Ovary (tissue), 9 donors: Measurements from ENCODE around the gene RASGRP4. TPM values are rescaled to one million over a fixed set of nuclear protein-coding genes. Genes with fewer than 3 reads are reported as not detected.
"Not testable (repeated sequence)": the region's sequence is repeated elsewhere in the genome, so short reads cannot be mapped to it uniquely, and the experiment has no call there.

Source experiments
- DNase-seq, 5 donors: peaks; one replicate each; pipeline ENCODE4 v3.0.0-alpha.2; 2019 to 2020
- H3K27ac ChIP-seq, 2 donors: fragments of 200-600 bp; one replicate each; pipeline versions ENCODE4 v1.5.1 to v1.8.0; 2019 to 2022
- H3K27me3 ChIP-seq: fragments of 200-600 bp; one replicate; pipeline ENCODE4 v1.8.0; 2022
- H3K36me3 ChIP-seq: fragments of 200-600 bp; sonication (generic); one replicate; pipeline ENCODE4 v1.5.1; 2019
- H3K4me1 ChIP-seq: one replicate; pipeline ENCODE4 v1.8.1; 2013; ENCODE audit warnings: mild to moderate bottlenecking, moderate library complexity; ENCODE audit not compliant: insufficient read depth
- H3K4me3 ChIP-seq: fragments of 200-600 bp; sonication (generic); one replicate; pipeline ENCODE4 v1.5.1; 2017
- H3K9me3 ChIP-seq, 2 donors: fragments of 200-600 bp in 1 of 2; sonication (generic) in 1 of 2; one replicate each; pipeline versions ENCODE4 v1.5.1 to v1.8.1; 2013 to 2019; ENCODE audit warnings: mild to moderate bottlenecking in 1 of 2, moderate library complexity in 1 of 2
- CTCF ChIP-seq, 3 donors: fragments of 450-650 bp in 2 of 3; fragments of 200-600 bp in 1 of 3; IDR thresholded peaks; one replicate each; pipeline versions ENCODE4 v1.5.1 to v1.8.0; 2016 to 2022; ENCODE audit warnings: antibody characterized with exemption in 3 of 3, mild to moderate bottlenecking in 1 of 3
- EP300 ChIP-seq: sonication (generic); formaldehyde crosslinking; IDR thresholded peaks from one replicate; pipeline ENCODE4 v1.6.1; 2017; ENCODE audit warnings: antibody characterized with exemption
- POLR2A ChIP-seq: fragments of 450-650 bp; IDR thresholded peaks from one replicate; pipeline ENCODE4 v1.6.1; 2017; ENCODE audit warnings: antibody characterized with exemption, mild to moderate bottlenecking, moderate library complexity
- WGBS, 3 donors: extraction: QIAGEN DNeasy Blood & Tissue Kit in 1 of 3; methylation state at CpG; one replicate each; pipeline versions ENCODE4 v1.1.5 to v1.1.7; 2013 to 2017; 5-methylcytosine and 5-hydroxymethylcytosine counted together
- intact Hi-C, 4 donors: fragments of 100-400 bp; cut with DNase I; formaldehyde crosslinking; loops; one replicate each; pipeline versions ENCODE4 v1.11.0 to v1.15.1; 2022 to 2023
- polyA plus RNA-seq, 2 donors: library from polyadenylated mRNA; stranded (reverse); fragments of 200-250 nt in 1 of 2; fragments of 350-450 nt in 1 of 2; fragmentation: Illumina TruSeq in 1 of 2; extraction: RNeasy Lipid Tissue Mini Kit (QIAGEN cat#74804) in 1 of 2; gene quantifications; one replicate each; pipeline ENCODE4 v1.2.3, GENCODE V29; 2013 to 2014
- total RNA-seq, 7 donors: library from RNA; depleted of rRNA in 2 of 7; stranded (reverse); fragments of >200 nt in 2 of 7; fragmentation: NEBNext Ultra II Directional in 3 of 7; extraction: Animal tissue kit (Norgen Biotek cat#: 25700) in 3 of 7; gene quantifications; one replicate each; pipeline versions ENCODE4 v1.1.0 to v1.2.4, GENCODE V29; 2016 to 2023
- donor health status: DM: no; HTN: no; CAD: no; lungs with moderate emphysema.
- donor health status: DM: no; HTN: no; CAD: no.
- donor health status: Bipolar disorder and iron deficiency.
- donor health status: DM: yes; HTN: yes; CAD: no.
- donor health status: DM: no; HTN: no; CAD: no.
- donor health status: DM: yes; HTN: yes; CAD: no.

Gene RASGRP4
- total and polyA plus RNA-seq, 9 donors, result 0.45 to 2.5 (median 0.84) TPM

GRCh38 chr19:38412491-38412890 lies 13.5 kb downstream of the RASGRP4 start:
- no peaks in the 10 kb centered on the region for H3K36me3 ChIP-seq
- TF ChIP-seq EP300 (no peak), POLR2A (no peak), CTCF (IDR thresholded peaks at IDR 0.05) (no peak)
- no peak for DNase-seq
- no peaks in the 10 kb centered on the region for H3K9me3 ChIP-seq
- WGBS, 3 donors, result 80 to 85% (median 83%) methylated on average over 8 of the region's 8 CpGs
- H3K27me3 ChIP-seq, result no peaks in the 10 kb centered on the region
- intact Hi-C loops, result no loop called here
- H3K27ac ChIP-seq, result no peak overlapping the region
- H3K4me1 ChIP-seq, result no peaks in the 10 kb centered on the region
- H3K4me3 ChIP-seq, result no peak overlapping the region

- H3K27me3 ChIP-seq, intact Hi-C loops, H3K4me3 ChIP-seq, H3K27ac ChIP-seq, H3K9me3 ChIP-seq, H3K4me1 ChIP-seq, DNase-seq, H3K36me3 ChIP-seq: not testable (repeated sequence)
- 86 to 87% (median 86%) methylated on average over 5 of the region's 5 CpGs for WGBS, 3 donors
Measured at GRCh38 chr19:38411898-38412297, 14.1 kb downstream of the RASGRP4 start.

- no peaks in the 10 kb centered on the region for H3K27me3 ChIP-seq
- 44 to 68% (median 54%) methylated on average over 13 of the region's 13 CpGs for WGBS, 3 donors
- no peak for DNase-seq
- intact Hi-C loops, result no loop called here
- no peaks in the 10 kb centered on the region for H3K36me3 ChIP-seq
- no peaks in the 10 kb centered on the region for H3K4me1 ChIP-seq
- H3K4me3 ChIP-seq, result no peak overlapping the region
- H3K9me3 ChIP-seq, result no peaks in the 10 kb centered on the region
- no peak overlapping the region for H3K27ac ChIP-seq
- TF ChIP-seq CTCF (IDR thresholded peaks at IDR 0.05) (no peak), POLR2A (no peak), EP300 (no peak)
Measured at GRCh38 chr19:38411041-38411712, 14.8 kb downstream of the RASGRP4 start.

DNA sequence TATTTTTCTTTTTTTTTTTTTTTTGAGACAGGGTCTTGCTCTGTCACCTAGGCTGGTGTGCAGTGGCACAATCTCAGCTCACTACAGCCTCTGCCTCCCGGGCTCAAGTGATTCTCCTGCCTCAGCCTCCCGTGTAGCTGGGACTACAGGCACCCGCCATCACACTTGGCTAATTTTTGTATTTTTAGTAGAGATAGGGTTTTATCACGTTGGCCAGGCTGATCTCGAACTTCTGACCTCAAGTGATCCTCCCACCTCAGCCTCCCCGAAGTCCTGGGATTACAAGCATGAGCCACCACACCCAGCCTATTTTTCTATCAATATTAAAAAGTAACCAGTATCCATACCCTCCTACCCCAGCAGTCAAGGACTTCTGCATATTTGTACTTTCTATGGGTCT lies 15.6 kb downstream of the RASGRP4 start:
- H3K36me3 ChIP-seq, H3K27me3 ChIP-seq, intact Hi-C loops, H3K4me3 ChIP-seq, H3K27ac ChIP-seq, DNase-seq, H3K9me3 ChIP-seq, H3K4me1 ChIP-seq: not testable (repeated sequence)
- WGBS, 3 donors, result 37 to 52% (median 40%) methylated on average over 6 of the region's 6 CpGs

- no peak overlapping the region for H3K4me3 ChIP-seq
- no peaks in the 10 kb centered on the region for H3K9me3 ChIP-seq
- TF ChIP-seq EP300 (no peak), CTCF (IDR thresholded peaks at IDR 0.05) (no peak), POLR2A (no peak)
- intact Hi-C loops, result loop anchor here in 3 of 4 donors (10.0 kb wide), 4 partner anchors 215 to 515 kb away; partner anchors contain the start of gene CCER2 (in 1 of the 3)
- no peaks in the 10 kb centered on the region for H3K36me3 ChIP-seq
- H3K4me1 ChIP-seq, result no peaks in the 10 kb centered on the region
- no peak overlapping the region for H3K27ac ChIP-seq
- DNase-seq, result peak in 4 of 5 donors; percentile 31 to 49 (median 35)
- WGBS, 3 donors, result 33 to 36% (median 35%) methylated on average over 7 of the region's 7 CpGs
- H3K27me3 ChIP-seq, result no peaks in the 10 kb centered on the region
Measured at GRCh38 chr19:38409631-38410133, 16.3 kb downstream of the RASGRP4 start.
